ENCODE data around the gene TRIP12. TPM values are rescaled to one million over a fixed set of nuclear protein-coding genes. Genes with fewer than 3 reads are reported as not detected.

The TRIP12 gene
- total and polyA plus RNA-seq, 2 of the 8 experiments (the other 6 are each of a cell fraction or from before 2014, with no cell fraction given) = 23.1 to 174 TPM

- TF ChIP-seq CHD2 (IDR thresholded peaks at IDR 0.05; ENCODE audit: low read length) (no peak), CHD1 (IDR thresholded peaks at IDR 0.05; ENCODE audit: low read depth, low read length) (no peak), SP4 (IDR thresholded peaks at IDR 0.05; ENCODE audit: low read length) (no peak)
Observed at GRCh38 chr2:229971298-229971790, 49.5 kb upstream of the TRIP12 start (continued).
